K562 treated with DMSO at 1 percent for 48 hours (cell line): ENCODE data around the gene RHOD. TPM values are rescaled to one million over a fixed set of nuclear protein-coding genes. Genes with fewer than 3 reads are reported as not detected.

Experiments used
- total RNA-seq: library from RNA; unstranded; fragments of 300-600 nt; gene quantifications from 2 replicates; pipeline ENCODE4 v1.2.3, GENCODE V29; 2022; ENCODE audit warnings: low replicate concordance; ENCODE audit errors: extremely low read depth

Gene RHOD
- not detected in 2 replicates for total RNA-seq

GRCh38 chr11:67056267-67057204 is at the start of gene RHOD:
RHOD (plus strand) TSS chr11:67056847; CDS start chr11:67056903, 56 bp downstream.

GRCh38 chr11:67022961-67023956 is 33.4 kb upstream of the RHOD start, which contains the start of gene SYT12:
SYT12 (plus strand) TSS chr11:67023134; CDS start chr11:67030145, 7,011 bp downstream.

GRCh38 chr11:67118801-67119584 is 62.3 kb downstream of the RHOD start, which contains the start of gene KDM2A:
KDM2A (plus strand) TSS chr11:67119263; CDS start chr11:67121317, 2,054 bp downstream.

Other genes starting within 250 kb of the RHOD start
- not detected in 2 replicates for gene RCE1, start 213.4 kb upstream of the RHOD start, total RNA-seq
- not detected in 2 replicates for gene LRFN4, start 199.8 kb upstream of the RHOD start, total RNA-seq
- gene PC, start 98.5 kb upstream of the RHOD start, total RNA-seq = not detected in 2 replicates
- gene C11orf86, start 81.5 kb upstream of the RHOD start, total RNA-seq = not detected in 2 replicates
- gene SYT12, start 33.7 kb upstream of the RHOD start, total RNA-seq = not detected in 2 replicates
- gene KDM2A, start 62.4 kb downstream of the RHOD start, total RNA-seq = not detected in 2 replicates
- gene GRK2, start 209.6 kb downstream of the RHOD start, total RNA-seq = 509 TPM in 1 of 2 replicates, not detected in the other
- not detected in 2 replicates for gene ANKRD13D, start 232.5 kb downstream of the RHOD start, total RNA-seq
- gene SSH3, start 246.7 kb downstream of the RHOD start, total RNA-seq = not detected in 2 replicates